Measurements from ENCODE around the gene TUBGCP5.
"Not testable (repeated sequence)": the region's sequence is repeated elsewhere in the genome, so short reads cannot be mapped to it uniquely, and the experiment has no call there.

Gene TUBGCP5

DNA sequence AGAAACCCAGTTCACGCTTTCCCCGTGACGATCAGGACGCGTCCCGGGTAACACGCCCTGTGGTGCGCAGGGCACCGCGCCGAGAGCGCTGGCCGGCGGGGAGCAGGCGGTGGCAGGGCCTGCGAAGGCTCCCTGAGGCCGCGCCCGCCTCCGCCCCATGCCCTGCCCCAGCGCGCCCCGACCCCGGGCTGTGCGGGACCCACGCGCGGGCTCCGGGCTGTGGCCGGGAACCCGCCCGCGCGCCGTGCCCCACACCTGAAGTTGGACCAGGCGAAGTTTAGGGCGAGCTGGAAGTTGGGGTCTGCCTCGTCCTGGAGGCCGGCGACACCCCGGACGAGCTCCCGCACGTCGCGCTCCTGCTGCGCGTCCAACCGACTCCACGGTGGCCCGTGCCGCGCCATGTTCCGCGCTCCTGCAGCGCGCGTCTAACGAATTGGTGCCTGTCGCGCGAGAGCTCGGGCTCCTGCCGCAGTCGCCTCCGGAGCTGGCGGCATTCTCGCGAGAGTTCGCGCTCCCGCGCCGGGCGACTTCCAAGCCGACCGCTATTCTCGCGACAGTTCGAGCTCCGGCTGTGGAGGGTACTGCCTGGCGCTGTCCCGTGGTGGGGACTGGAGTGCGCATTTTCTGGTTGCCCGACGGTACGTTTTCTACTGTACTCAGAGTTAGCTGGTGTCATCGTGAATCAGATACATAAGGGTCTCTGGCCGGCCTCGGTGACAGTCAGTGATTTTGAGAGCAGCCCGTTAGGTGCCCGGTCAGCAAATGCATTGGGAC is at the start of gene TUBGCP5:
TUBGCP5 (minus strand) TSS at position 427 of the 774 bp plus-strand sequence; CDS start at position 401, 26 bp downstream.
- DNase-seq = peak; percentile 99 to 100 (median 99)

- DNase-seq = no peak
Measured at GRCh38 chr15:23083115-23083514, 43.7 kb upstream of the TUBGCP5 start.

DNA sequence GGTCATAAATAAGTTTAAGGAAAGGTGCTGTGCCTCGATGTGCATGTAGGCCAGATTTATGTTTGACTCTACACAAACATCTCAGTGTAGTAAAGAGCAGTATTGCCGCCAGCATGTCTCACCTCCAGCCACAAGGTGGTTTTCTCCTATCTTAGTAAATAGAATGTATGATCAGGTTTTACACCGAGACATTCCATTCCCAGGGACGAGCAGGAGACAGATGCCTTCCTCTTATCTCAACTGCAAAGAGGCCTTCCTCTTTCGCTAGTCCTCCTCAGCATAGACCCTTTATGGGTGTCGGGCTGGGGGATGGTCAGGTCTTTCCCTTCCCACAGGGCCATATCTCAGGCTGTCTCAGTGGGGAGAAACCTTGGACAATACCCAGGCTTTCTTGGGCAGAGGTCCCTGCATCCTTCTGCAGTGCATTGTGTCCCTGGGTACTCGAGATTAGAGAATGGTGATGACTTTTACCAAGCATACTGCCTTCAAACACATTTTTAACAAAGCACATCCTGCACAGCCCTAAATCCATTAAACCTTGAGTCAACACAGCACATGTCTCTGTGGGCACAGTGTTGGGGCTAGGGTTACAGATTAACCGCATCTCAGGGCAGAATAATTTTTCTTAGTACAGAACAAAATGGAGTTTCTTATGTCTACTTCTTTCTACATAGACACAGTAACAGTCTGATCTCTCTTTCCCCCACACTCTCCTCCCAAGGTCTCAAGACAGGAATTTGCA is 42.8 kb upstream of the TUBGCP5 start:
- not testable (repeated sequence) for DNase-seq

GRCh38 chr15:23081271-23081670 is 41.9 kb upstream of the TUBGCP5 start:
- peak in 1 of 3 donors; percentile 2 for DNase-seq

DNA sequence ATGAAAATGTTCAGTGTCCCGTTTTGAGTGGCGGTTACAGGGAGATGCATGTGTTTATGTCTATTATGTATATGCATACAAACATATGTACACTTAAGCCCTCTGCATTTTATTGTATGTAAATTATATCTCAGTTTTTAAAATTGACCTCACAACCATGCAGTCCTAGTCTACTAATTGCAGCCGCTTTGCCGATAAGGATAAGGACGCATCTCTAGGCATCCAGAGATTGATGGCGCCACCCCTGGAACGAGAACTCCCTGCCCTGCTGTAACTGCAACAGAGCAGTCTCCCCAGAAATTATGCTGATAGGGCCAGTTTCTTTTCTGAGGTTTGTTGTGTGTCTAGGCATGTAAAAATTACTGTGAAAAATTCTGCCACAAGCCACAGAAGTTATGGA is 40.4 kb upstream of the TUBGCP5 start:
- DNase-seq = no peak

DNA sequence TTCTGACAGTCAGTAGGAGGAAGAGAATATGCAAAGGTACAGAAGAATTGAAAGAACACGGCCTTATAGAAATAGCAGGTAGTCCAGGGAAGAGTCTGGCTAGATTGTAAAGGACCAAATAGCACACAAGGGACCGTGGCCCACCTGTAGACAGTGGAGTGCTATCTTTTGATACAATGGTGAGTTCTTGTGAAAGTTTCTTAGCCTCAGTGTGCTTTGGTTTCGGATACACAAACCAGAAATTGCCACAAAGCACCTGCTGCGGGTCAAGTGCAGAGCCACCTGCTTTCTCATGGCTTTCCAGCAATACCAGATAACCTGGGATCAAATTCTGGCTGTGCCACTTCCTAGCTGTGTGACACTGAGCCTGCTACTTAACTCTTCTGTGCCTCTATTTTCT is 36.6 kb upstream of the TUBGCP5 start:
- DNase-seq = no peak

DNA sequence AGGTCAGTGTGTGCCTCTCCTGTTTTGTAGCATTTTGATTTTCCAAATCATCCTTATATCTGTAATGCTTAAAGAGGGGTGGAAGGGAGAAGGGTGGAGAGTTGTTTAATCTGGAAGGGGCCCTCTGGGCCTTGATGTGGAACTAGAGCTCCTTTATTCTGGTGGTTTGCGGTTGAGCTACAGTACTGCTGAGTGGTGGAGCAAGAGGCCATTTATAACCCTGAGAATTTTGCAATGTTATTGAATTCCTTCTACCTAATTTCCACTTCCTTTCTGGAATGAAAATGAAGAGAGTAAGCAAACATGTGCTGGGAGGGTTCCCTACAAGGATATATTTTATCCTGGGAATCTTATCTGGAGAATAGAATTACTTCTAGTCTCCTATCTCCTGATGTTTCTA is 35.3 kb upstream of the TUBGCP5 start:
- peak in 1 of 3 donors; percentile 8 for DNase-seq

- peak in 1 of 3 donors; percentile 28 for DNase-seq
Measured at GRCh38 chr15:23073890-23074646, 34.7 kb upstream of the TUBGCP5 start.

DNA sequence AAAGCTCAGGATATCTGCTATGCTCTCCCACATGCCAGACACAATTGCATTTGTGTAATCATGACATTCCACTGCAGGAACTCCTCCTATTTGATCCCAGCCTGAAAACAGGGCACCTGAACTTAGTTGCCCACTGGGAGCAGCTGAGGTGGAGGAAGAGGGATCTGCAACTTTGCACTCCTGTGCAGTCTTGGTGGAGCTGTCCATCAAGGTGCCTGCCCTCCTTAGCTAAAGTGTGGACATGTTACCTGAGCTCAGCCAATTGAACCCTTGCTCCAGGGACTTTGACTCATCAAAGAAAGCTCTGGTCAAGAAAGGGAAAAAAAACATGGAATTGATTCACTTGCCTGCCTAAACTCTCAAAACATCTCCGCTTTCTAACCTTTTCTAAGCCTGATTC is 33.3 kb upstream of the TUBGCP5 start:
- no peak for DNase-seq

GRCh38 chr15:23069496-23070166 is 30.3 kb upstream of the TUBGCP5 start:
- no peak for DNase-seq

DNA sequence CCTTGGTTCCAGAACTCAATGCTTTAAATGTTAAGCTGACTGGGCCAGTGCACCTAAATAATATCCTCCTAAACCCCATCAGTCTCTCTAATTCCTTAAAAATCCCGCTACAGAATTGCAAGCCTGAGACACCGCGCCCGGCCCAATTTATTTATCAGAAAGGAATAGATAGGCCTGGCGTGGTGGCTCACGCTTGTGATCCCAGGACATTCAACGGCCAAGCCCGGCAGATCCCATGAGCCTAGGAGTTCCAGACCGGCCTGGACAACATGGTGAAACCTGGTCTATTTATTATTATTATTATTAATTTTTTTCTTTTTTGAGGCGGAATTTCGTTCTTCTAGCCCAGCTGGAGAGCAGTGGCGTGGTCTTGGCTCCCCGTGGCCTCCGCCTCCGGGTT is 28.0 kb upstream of the TUBGCP5 start:
- no peak for DNase-seq

DNA sequence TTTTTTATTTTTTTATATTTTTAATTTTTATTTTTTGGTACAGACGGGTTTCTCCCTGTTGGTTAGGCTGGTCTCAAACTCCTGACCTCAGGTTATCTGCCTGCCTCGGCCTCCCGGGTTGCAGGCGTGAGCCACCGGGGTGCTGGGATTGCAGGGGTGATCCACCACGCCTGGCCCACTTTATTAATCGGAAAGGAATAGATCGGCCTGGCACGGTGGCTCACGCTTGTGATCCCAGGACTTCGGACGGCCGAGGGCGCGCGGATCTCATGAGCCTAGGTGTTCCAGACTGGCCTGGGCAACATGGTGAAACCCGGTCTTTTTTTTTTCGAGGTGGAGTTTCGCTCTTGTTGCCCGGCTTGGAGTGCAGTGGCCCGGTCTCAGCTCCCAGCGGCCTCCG is 26.5 kb upstream of the TUBGCP5 start:
- no peak for DNase-seq

GRCh38 chr15:23064156-23064555 is 24.8 kb upstream of the TUBGCP5 start:
- DNase-seq = no peak

DNA sequence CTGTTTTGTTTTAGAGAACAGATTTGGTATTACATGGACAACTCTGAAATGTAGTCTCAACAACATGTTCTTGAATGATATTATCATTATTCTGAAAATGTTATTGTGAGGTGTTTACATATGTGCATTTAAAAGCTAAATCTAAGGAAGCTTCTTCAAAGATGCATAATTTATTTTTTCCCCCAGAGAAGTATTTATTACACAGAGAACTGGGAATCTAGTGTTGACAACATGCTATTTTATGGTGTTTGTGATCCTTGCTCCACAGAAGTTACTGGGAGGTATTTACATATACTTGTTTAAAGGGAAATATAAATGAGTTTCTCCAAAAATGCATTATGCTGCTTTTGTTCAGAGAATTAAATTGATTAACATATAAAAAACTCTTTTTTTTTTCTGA is 18.3 kb upstream of the TUBGCP5 start:
- no peak for DNase-seq

DNA sequence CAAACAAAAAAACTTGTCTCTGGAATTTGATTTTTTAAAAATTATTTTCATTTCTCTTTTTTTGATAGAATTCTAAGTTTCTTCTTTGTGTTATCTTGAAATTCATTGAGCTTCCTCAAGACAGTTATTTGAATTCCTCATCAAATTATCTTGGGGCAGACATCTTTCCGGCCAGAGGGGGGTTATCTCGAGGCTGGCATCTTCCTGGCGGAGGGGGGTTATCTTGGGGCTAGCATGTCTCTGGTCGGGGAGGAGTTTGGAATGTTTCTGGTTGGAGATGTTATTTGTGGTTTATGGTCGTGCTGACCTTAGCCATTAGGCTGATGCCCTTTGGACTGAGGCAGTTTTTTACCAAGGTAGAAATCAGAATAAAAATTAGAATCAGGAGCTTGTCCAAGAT is 15.9 kb upstream of the TUBGCP5 start:
- DNase-seq = no peak

DNA sequence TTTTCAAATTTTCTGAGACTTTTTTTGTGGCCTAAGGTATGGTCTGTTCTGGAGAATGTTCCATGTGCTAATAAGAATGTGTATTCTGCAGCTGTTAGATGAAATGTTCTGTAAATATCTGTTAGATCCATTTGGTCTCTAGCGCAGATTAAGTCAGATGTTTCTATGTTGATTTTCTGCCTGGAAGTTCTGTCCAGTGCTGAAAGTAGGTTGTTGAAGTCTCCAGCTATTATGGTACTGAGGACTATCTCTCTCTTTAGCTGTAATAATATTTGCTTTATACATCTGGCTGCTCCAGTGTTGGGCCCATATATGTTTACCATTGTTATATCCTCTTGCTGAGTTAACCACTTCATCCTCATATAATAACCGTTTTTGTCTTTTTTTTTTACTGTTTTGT is 13.2 kb upstream of the TUBGCP5 start:
- DNase-seq = no peak

DNA sequence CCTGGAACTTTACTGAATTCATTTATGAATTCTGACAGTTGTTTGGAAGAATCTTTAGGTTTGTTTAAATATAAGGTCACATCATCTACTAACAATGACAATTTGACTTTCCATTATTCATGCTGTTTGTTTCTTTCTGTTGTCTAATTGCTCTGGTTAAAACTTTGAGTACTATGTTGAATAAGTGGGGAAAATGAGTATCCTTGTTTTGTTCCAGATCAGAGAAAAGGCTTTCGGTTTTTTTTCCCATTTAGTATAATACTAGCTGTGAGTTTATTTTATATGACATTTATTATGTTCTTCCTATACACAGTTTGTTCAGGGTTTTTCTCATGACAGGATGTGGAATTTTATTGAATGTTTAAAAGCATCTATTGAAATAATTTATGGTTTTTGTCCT is 11.3 kb upstream of the TUBGCP5 start:
- peak in 2 of 3 donors; percentile 33 to 39 for DNase-seq

DNA sequence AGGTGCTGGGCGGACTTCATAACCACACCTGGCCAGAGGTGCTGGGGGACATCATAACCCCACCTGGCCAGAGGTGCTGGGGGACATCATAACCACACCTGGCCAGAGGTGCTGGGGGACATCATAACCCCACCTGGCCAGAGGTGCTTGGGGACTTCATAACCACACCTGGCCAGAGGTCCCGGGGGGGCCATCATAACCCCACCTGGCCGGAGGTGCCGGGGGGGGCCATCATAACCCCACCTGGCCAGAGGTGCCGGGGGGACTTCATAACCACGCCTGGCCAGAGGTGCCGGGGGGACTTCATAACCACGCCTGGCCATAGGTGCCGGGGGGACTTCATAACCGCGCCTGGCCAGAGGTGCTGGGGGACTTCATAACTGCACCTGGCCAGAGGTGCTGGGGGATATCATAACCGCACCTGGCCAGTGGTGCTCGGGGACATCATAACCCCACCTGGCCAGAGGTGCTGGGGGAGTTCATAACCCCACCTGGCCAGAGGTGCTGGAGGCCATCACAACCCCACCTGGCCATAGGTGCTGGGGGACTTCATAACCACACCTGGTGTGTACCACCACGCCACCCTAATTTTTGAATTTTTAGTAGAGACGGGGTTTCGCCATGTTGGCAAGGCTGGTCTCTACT is 10.7 kb upstream of the TUBGCP5 start:
- peak in 1 of 3 donors; percentile 3 for DNase-seq

DNA sequence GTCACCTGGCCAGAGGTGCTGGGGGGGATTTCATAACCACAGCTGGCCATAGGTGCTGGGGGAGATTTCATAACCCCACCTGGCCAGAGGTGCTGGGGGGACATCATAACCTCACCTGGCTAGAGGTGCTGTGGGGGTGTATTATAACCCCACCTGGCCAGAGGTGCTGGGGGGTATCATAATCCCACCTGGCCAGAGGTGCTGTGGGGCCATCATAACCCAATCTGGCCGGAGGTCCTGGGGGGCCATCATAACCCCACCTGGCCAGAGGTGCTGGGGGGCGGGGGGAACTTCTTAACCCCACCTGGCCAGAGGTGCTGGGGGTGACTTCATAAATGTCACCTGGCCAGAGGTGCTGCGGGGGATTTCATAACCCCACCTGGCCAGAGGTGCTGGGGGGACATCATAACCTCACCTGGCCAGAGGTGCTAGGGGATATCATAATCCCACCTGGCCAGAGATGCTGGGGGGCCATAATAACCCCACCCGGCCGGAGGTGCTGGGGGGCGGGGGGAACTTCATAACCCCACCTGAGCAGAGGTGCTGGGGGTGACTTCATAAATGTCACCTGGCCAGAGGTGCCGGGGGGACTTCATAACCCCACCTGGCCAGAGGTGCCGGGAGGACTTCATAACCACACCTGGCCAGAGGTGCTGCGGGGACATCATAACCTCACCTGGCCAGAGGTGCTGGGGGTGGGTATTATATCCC is 9.4 kb upstream of the TUBGCP5 start:
- not testable (repeated sequence) for DNase-seq

DNA sequence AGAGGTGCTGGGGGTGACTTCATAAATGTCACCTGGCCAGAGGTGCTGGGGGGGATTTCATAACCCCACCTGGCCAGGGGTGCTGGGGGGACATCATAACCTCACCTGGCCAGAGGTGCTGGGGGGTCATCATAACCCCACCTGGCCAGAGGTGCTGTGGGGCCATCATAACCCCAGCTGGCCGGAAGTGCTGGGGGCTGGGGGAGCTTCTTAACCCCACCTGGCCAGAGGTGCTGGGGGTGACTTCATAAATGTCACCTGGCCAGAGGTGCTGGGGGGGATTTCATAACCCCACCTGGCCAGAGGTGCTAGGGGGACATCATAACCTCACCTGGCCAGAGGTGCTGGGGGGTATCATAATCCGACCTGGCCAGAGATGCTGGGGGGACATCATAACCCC is 4.6 kb upstream of the TUBGCP5 start:
- DNase-seq = peak in 1 of 3 donors; percentile 11

DNA sequence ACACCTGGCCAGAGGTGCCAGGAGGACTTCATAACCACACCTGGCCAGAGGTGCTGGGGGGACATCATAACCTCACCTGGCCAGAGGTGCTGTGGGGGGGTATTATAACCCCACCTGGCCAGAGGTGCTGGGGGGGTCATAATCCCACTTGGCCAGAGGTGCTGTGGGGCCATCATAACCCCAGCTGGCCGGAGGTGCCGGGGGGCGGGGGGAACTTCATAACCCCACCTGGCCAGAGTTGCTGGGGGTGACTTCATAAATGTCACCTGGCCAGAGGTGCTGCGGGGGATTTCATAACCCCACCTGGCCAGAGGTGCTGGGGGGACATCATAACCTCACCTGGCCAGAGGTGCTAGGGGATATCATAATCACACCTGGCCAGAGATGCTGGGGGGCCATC is 4.2 kb upstream of the TUBGCP5 start:
- not testable (repeated sequence) for DNase-seq

GRCh38 chr15:23041736-23042135 is 2.4 kb upstream of the TUBGCP5 start:
- DNase-seq = peak in 1 of 3 donors; percentile 6

All from suppressor macrophage treated with lipopolysaccharide for 1 hour (primary cell).